Measurements from ENCODE around the gene EAPP. TPM values are rescaled to one million over a fixed set of nuclear protein-coding genes. Genes with fewer than 3 reads are reported as not detected.

The EAPP gene
- total RNA-seq, 1 donor from 2014 or later, result 39.8 TPM

GRCh38 chr14:34470319-34470718, 69.2 kb downstream of the EAPP start:
- no peak for TF ChIP-seq CTCF (IDR thresholded peaks at IDR 0.05; ENCODE audit: unreplicated experiment)
- DNase-seq (ENCODE audit: low spot score, unreplicated experiment), result no peak
- Mint-ChIP-seq H3K9me3 (ENCODE audit: low read depth) (no peaks in the 10 kb centered on the region), H3K4me1 (ENCODE audit: low read depth) (peaks cover 4% of the 10 kb centered on the region), H3K27me3 (no peaks in the 10 kb centered on the region), H3K27ac (no peak overlapping the region), H3K36me3 (ENCODE audit: insufficient read depth) (no peaks in the 10 kb centered on the region), H3K4me3 (ENCODE audit: low read depth) (no peak overlapping the region)

GRCh38 chr14:34466691-34467090, 72.8 kb downstream of the EAPP start:
- H3K4me3 Mint-ChIP-seq (ENCODE audit: low read depth), result no peak overlapping the region
- no peaks in the 10 kb centered on the region for H3K9me3 Mint-ChIP-seq (ENCODE audit: low read depth)
- no peaks in the 10 kb centered on the region for H3K27me3 Mint-ChIP-seq
- no peaks in the 10 kb centered on the region for H3K36me3 Mint-ChIP-seq (ENCODE audit: insufficient read depth)
- TF ChIP-seq CTCF (IDR thresholded peaks at IDR 0.05; ENCODE audit: unreplicated experiment), result no peak
- peaks cover 7% of the 10 kb centered on the region for H3K4me1 Mint-ChIP-seq (ENCODE audit: low read depth)
- no peak for DNase-seq (ENCODE audit: low spot score, unreplicated experiment)
- H3K27ac Mint-ChIP-seq, result no peak overlapping the region

Other genes starting within 250 kb of the EAPP start
- gene SPTSSA, start 77.5 kb downstream of the EAPP start, total RNA-seq, result 17.4 and 20.2 TPM in 2 replicates
- 73.4 and 79.5 TPM in 2 replicates for gene SNX6, start 90.4 kb upstream of the EAPP start, total RNA-seq
- 17.4 and 19.6 TPM in 2 replicates for gene CFL2, start 174.9 kb upstream of the EAPP start, total RNA-seq